Hematopoietic multipotent progenitor cell treated with erythropoietin and hydrocortisone succinate and interleukin-3 and kit ligand, for 4 days (in vitro differentiated cells): ENCODE measurements around the gene CFAP77.
A peak's percentile ranks its signal among the peaks of the same experiment; 100 is the strongest.

Experiments used
- DNase-seq: peaks from one replicate; pipeline ENCODE4 v3.0.0-alpha.2; 2015

The CFAP77 gene

GRCh38 chr9:132584601-132585560, 174.9 kb downstream of the CFAP77 start:
- DNase-seq = no peak

- DNase-seq = peak; percentile 41
These were observed 176.2 kb downstream of the CFAP77 start for GRCh38 chr9:132585954-132586829.

DNA sequence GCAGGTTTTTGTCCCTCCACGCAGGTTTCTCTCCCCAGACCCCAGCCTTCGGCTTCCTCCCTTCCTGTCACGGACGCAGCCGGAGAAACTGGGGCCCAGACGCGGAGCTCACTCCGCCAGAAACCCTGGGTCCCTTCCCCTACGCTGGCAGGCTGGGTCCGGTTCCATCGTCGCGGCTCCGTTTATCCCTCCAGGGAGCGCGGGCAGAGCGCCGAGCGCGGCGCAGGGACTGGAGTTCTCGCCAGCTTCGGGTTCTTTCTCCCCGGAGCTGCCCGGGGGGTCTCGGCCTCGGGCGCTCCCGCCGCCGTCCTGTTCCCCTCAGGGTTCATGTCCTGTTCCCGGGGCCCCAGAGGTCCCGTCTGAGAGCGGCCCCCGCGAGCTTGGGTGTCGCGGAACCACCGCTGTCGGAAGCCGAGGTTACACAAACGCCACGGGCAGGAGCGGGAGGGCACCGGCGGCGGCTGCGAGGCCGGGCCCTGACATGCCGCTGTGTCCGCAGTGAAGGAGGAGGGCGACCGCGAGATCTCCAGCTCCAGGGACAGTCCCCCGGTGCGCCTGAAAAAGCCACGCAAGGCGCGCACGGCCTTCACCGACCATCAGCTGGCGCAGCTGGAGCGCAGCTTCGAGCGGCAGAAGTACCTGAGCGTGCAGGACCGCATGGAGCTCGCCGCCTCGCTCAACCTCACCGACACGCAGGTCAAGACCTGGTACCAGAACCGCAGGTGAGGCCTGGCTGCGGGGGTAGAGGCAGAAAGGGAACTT, 177.0 kb downstream of the CFAP77 start:
- no peak for DNase-seq

DNA sequence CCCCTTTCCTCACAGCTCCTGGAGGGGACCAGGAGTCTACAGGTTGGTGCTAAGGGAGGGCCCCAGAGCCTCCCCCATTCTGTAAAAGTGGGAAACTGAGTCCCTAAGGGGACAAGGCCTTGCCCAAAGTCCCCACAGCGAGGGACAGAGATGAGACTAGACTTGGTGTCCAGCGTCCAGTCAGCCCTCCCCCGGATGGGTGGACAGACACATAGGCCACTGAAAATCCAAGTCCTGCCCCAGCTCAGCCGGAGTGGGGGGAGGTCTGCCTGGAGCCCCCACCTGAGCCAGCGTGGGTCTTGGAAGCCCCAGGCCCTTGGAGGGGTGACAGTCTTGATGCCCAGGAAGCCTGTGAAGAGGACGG, 177.6 kb downstream of the CFAP77 start:
- no peak for DNase-seq

DNA sequence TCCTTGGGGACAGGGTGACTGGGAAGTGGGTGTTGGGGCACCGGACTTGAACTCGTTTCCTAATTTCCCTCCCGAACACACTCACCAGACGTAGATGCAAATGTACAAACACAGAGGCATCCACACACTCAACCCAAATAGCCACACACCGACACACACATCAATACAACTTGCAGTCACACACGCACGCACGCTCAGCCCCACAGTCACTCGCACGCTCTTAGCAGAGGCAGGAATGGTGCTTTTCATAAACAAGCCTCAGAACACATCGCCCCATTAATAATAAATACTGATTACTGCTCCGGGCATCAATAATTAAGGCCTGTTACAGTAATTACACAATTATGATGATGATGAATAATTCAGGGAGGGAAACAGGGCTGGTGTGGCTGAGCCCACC, 178.1 kb downstream of the CFAP77 start:
- DNase-seq = no peak

- no peak for DNase-seq
These were observed 178.6 kb downstream of the CFAP77 start for GRCh38 chr9:132588501-132589147.

- DNase-seq = no peak
These were observed 179.4 kb downstream of the CFAP77 start for GRCh38 chr9:132589148-132590036.

DNA sequence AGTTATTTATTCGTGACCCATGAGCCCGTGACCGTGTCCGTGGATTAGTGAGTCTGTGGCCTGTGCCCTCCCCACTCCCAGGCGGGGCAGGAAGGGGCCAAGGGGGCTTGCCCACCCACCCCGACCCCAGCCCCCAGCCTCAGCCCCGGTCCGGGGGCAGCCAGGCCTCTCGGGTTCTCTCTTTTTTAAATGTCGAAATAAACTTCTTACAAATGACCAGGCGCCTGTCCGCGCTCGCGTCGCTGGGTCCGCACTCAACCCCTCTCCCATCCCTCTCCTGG, 180.0 kb downstream of the CFAP77 start:
- no peak for DNase-seq

DNA sequence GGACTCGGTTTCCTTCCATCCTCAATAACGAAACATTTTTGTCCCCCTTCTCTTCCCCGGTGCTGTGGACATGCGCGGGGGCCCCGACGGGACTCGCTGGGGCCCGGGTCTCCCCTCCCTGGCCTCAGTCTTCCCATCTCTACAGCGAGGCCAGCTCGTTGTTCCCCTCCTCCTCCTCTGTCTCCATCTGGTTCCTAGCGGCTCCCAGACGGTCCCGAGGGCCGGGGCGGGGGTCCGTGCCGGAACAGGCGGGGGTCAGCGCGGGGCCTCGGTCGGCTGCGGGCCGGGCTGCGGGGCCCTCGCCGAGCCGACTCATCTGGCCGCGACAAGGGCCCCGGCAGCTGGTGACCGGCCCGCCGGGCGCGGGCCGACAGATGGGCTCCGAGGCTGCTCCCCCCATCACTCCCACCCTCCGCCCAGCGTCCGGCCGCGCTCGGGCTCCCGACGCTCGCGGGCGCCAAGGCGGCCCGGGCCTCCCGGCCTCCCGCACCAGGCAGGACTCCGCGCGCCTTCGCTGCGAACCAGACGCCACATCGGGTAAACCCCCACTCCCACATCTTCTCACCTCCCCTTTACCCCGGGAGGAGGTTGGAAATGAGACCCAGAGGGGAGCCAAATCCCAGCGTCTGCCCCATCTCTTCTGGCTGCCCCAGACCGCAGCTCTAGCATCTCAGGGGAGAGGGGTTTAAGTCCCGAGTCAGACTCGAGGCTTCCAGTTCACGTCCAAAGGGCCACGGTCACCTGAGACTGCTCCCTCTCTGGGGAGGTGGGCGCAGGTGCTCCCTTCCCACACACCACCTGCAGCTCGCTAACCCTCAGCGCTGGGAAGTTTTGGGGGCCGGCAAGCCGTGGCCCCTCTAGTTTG, 180.5 kb downstream of the CFAP77 start:
- DNase-seq = no peak

DNA sequence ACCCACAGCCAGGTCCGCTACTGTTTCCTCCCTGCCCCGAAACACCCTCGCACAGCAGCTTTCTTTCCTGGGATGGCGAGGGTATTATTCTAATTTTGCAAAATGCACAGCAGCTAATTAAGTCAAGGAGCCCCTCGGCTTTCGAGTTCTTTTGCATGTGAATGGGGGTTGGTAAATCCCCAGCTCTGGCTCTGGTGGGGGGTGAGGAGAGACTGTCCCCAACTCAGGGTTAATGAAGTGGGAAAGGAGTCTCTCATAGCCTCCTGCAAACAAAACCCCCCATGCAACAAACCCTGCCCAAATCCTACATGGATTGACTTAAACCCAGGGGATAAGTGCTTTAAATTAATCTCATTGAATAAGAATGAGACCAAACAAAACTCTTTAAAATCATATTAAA, 181.2 kb downstream of the CFAP77 start:
- DNase-seq = no peak

DNA sequence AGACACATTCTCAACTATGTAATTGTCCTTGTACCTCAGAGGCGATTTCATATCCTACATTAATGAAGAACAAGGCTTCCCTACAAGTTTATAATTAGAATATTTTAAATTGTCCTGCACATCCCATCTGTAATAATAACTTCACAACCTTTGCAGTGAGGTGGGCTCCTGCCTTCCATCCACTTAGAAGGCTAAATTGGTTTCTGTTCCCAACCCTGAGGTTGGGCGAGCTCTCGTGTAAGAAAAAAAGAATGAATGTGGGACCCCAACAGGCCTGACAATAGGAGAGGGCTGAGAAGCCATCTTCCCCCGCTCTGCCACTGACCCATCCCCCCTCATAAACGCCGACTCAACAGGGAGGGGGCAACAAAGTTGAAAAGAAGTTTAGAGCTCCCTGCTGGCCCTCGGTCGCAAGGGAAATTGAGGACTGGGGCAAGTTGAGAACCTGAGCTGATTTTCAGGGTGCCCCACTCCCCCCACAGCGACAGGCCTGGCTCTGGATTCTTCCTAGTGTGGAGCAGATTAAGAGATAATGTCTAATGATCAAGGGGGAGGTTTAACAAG, 181.8 kb downstream of the CFAP77 start:
- no peak for DNase-seq

GRCh38 chr9:132592451-132592850, 182.4 kb downstream of the CFAP77 start:
- DNase-seq = no peak

DNA sequence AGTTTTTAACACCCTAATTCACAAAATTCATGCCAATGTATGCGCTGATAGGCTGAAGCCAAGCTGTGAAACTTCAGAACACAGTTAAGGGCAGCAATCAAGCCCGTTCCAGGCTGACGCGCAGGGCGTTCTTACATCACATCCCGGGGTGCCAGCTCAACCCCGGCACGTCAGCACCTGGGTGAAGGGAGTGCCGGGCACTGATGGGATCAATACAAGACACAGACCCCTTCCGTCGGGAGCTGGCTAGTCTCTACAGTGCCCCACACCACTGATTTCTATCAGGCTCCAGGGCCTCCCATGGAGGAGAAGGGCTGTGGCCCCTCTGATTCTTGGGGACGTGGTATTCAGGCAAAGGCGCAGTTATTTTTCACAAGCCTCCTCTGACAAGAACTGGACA, 184.4 kb downstream of the CFAP77 start:
- DNase-seq = no peak

GRCh38 chr9:132595319-132595718, 185.3 kb downstream of the CFAP77 start:
- DNase-seq = no peak

DNA sequence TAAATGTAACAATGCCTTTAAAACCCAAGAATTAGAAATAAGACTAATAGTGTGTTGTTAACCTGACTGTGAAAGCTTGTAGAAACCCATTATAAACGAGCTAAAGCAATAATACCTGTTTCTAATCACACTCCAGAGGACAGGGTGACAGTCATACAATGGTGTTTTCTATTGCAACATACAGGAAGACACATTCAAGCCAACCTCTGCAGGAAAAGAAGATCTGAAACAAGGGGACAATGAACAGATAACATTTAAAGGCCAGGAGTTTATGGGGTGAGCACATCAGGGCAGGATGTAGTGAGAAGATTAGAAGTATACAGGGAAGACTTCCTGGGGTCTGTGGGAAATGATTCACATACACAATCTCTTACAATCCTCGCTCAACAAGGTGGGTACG, 186.2 kb downstream of the CFAP77 start:
- no peak for DNase-seq

GRCh38 chr9:132597073-132597775, 187.2 kb downstream of the CFAP77 start:
- peak; percentile 68 for DNase-seq

- no peak for DNase-seq
These were observed 190.4 kb downstream of the CFAP77 start for GRCh38 chr9:132600326-132600984.

DNA sequence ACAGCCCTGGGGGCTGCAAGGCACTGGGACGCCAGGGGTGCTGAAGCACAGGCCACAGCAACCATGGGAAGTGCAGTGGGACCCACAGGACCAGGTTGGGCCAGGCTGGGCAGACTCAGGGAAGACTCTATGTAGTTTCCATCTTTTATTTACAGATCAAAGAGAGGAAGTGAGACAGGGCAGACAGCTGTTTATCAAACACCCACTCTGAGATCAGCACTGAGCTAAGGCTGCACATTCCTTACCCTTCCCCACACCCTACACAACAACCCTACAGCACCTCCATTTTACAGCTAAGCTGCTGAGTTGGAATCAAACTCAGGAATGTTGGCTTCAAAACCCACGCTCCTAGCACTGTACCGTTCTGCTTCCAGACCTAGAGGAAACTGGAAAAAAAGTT, 192.2 kb downstream of the CFAP77 start:
- no peak for DNase-seq

GRCh38 chr9:132605387-132605786, 195.4 kb downstream of the CFAP77 start:
- no peak for DNase-seq
